Activated naive CD4-positive, alpha-beta T cell treated with anti-CD3 and anti-CD28 coated beads, Interleukin-2, amount 50 U/mL, for 24 hours (primary cell): ENCODE measurements around the gene NLRP8.
"Not testable (repeated sequence)": the region's sequence is repeated elsewhere in the genome, so short reads cannot be mapped to it uniquely, and the experiment has no call there.

Experiments used
- H3K27ac Mint-ChIP-seq: one replicate; pipeline ENCODE4 v1.8.0; 2021; ENCODE audit warnings: mild to moderate bottlenecking, mixed read lengths
- H3K27me3 Mint-ChIP-seq: one replicate; pipeline ENCODE4 v1.8.0; 2021; ENCODE audit warnings: mixed read lengths
- H3K36me3 Mint-ChIP-seq: one replicate; pipeline ENCODE4 v1.8.0; 2021; ENCODE audit warnings: mixed read lengths
- H3K4me1 Mint-ChIP-seq: one replicate; pipeline ENCODE4 v1.8.0; 2021; ENCODE audit warnings: mixed read lengths
- H3K4me3 Mint-ChIP-seq: one replicate; pipeline ENCODE4 v1.8.0; 2021; ENCODE audit warnings: mild to moderate bottlenecking, mixed read lengths
- H3K9me3 Mint-ChIP-seq: one replicate; pipeline ENCODE4 v1.8.0; 2021; ENCODE audit warnings: mixed read lengths

Gene NLRP8

GRCh38 chr19:55940306-55940705 lies 7.3 kb upstream of the NLRP8 start:
- no peaks in the 10 kb centered on the region for H3K27me3 Mint-ChIP-seq
- H3K4me1 Mint-ChIP-seq, result no peaks in the 10 kb centered on the region
- H3K9me3 Mint-ChIP-seq, result peaks cover 5% of the 10 kb centered on the region

GRCh38 chr19:55950566-55950965 lies 2.9 kb downstream of the NLRP8 start:
- not testable (repeated sequence) for H3K27ac Mint-ChIP-seq

More at GRCh38 chr19:55940306-55940705, 7.3 kb upstream of the NLRP8 start:
- Mint-ChIP-seq H3K4me3 (no peak overlapping the region), H3K36me3 (no peaks in the 10 kb centered on the region), H3K27ac (no peak overlapping the region)

GRCh38 chr19:55956431-55956830 lies 8.8 kb downstream of the NLRP8 start:
- no peak overlapping the region for H3K27ac Mint-ChIP-seq

More at GRCh38 chr19:55950566-55950965, 2.9 kb downstream of the NLRP8 start:
- not testable (repeated sequence) for H3K9me3 Mint-ChIP-seq, H3K36me3 Mint-ChIP-seq, H3K4me3 Mint-ChIP-seq, H3K27me3 Mint-ChIP-seq, H3K4me1 Mint-ChIP-seq

GRCh38 chr19:55958356-55958755 lies 10.7 kb downstream of the NLRP8 start:
- H3K36me3 Mint-ChIP-seq, result no peaks in the 10 kb centered on the region
- no peak overlapping the region for H3K27ac Mint-ChIP-seq
- H3K4me3 Mint-ChIP-seq, result no peak overlapping the region
- no peaks in the 10 kb centered on the region for H3K4me1 Mint-ChIP-seq
- H3K9me3 Mint-ChIP-seq, result no peaks in the 10 kb centered on the region
- H3K27me3 Mint-ChIP-seq, result no peaks in the 10 kb centered on the region

More at GRCh38 chr19:55956431-55956830, 8.8 kb downstream of the NLRP8 start:
- Mint-ChIP-seq H3K36me3 (no peaks in the 10 kb centered on the region), H3K27me3 (no peaks in the 10 kb centered on the region), H3K4me3 (no peak overlapping the region), H3K4me1 (no peaks in the 10 kb centered on the region), H3K9me3 (no peaks in the 10 kb centered on the region)

GRCh38 chr19:55959996-55960675 lies 12.5 kb downstream of the NLRP8 start:
- no peaks in the 10 kb centered on the region for H3K36me3 Mint-ChIP-seq
- H3K27ac Mint-ChIP-seq, result no peak overlapping the region
- no peaks in the 10 kb centered on the region for H3K9me3 Mint-ChIP-seq
- H3K4me1 Mint-ChIP-seq, result no peaks in the 10 kb centered on the region
- H3K27me3 Mint-ChIP-seq, result no peaks in the 10 kb centered on the region
- no peak overlapping the region for H3K4me3 Mint-ChIP-seq

GRCh38 chr19:55962186-55962585 lies 14.6 kb downstream of the NLRP8 start:
- Mint-ChIP-seq H3K4me3 (no peak overlapping the region), H3K9me3 (no peaks in the 10 kb centered on the region), H3K27me3 (no peaks in the 10 kb centered on the region)

GRCh38 chr19:55973982-55974381 lies 26.4 kb downstream of the NLRP8 start:
- no peaks in the 10 kb centered on the region for H3K36me3 Mint-ChIP-seq
- peaks cover 9% of the 10 kb centered on the region for H3K9me3 Mint-ChIP-seq
- peaks cover 8% of the 10 kb centered on the region for H3K27me3 Mint-ChIP-seq
- H3K4me1 Mint-ChIP-seq, result no peaks in the 10 kb centered on the region
- H3K27ac Mint-ChIP-seq, result no peak overlapping the region
- H3K4me3 Mint-ChIP-seq, result no peak overlapping the region

More at GRCh38 chr19:55962186-55962585, 14.6 kb downstream of the NLRP8 start:
- no peaks in the 10 kb centered on the region for H3K4me1 Mint-ChIP-seq
- no peak overlapping the region for H3K27ac Mint-ChIP-seq
- no peaks in the 10 kb centered on the region for H3K36me3 Mint-ChIP-seq

- H3K27ac Mint-ChIP-seq, result no peak overlapping the region
- no peaks in the 10 kb centered on the region for H3K27me3 Mint-ChIP-seq
- no peaks in the 10 kb centered on the region for H3K36me3 Mint-ChIP-seq
- H3K9me3 Mint-ChIP-seq, result peaks cover 9% of the 10 kb centered on the region
- no peaks in the 10 kb centered on the region for H3K4me1 Mint-ChIP-seq
- H3K4me3 Mint-ChIP-seq, result no peak overlapping the region
Observed at GRCh38 chr19:55980415-55980814, 32.8 kb downstream of the NLRP8 start.

GRCh38 chr19:55985254-55985653 lies 37.6 kb downstream of the NLRP8 start:
- H3K4me3 Mint-ChIP-seq, result no peak overlapping the region
- no peaks in the 10 kb centered on the region for H3K27me3 Mint-ChIP-seq
- H3K36me3 Mint-ChIP-seq, result no peaks in the 10 kb centered on the region
- H3K9me3 Mint-ChIP-seq, result no peaks in the 10 kb centered on the region
- H3K4me1 Mint-ChIP-seq, result no peaks in the 10 kb centered on the region
- no peak overlapping the region for H3K27ac Mint-ChIP-seq

- no peaks in the 10 kb centered on the region for H3K4me1 Mint-ChIP-seq
- no peaks in the 10 kb centered on the region for H3K27me3 Mint-ChIP-seq
- H3K4me3 Mint-ChIP-seq, result no peak within 1 kb of the TSS
- H3K36me3 Mint-ChIP-seq, result no peaks in the 10 kb centered on the region
- no peaks in the 10 kb centered on the region for H3K9me3 Mint-ChIP-seq
- H3K27ac Mint-ChIP-seq, result no peak within 1 kb of the TSS
Observed at GRCh38 chr19:55986487-55986886, 38.9 kb downstream of the NLRP8 start, which contains the start of gene NLRP5. TSS of gene NLRP5 (plus strand) at chr19:55986775.

GRCh38 chr19:55990831-55991230 lies 43.2 kb downstream of the NLRP8 start:
- Mint-ChIP-seq H3K4me3 (no peak overlapping the region), H3K9me3 (peaks cover 12% of the 10 kb centered on the region), H3K27me3 (no peaks in the 10 kb centered on the region), H3K27ac (no peak overlapping the region), H3K36me3 (peaks cover 2% of the 10 kb centered on the region), H3K4me1 (no peaks in the 10 kb centered on the region)

- Mint-ChIP-seq H3K27ac (no peak overlapping the region), H3K4me3 (no peak overlapping the region), H3K4me1 (no peaks in the 10 kb centered on the region), H3K9me3 (peaks cover 12% of the 10 kb centered on the region), H3K27me3 (no peaks in the 10 kb centered on the region), H3K36me3 (peaks cover 2% of the 10 kb centered on the region)
Observed at GRCh38 chr19:55993492-55993891, 45.9 kb downstream of the NLRP8 start.

- Mint-ChIP-seq H3K9me3 (no peaks in the 10 kb centered on the region), H3K4me3 (no peak overlapping the region)
Observed at GRCh38 chr19:56014765-56015164, 67.1 kb downstream of the NLRP8 start.

GRCh38 chr19:56015756-56016155 lies 68.1 kb downstream of the NLRP8 start:
- Mint-ChIP-seq H3K9me3 (no peaks in the 10 kb centered on the region), H3K27me3 (no peaks in the 10 kb centered on the region), H3K4me1 (no peaks in the 10 kb centered on the region), H3K4me3 (no peak overlapping the region), H3K36me3 (no peaks in the 10 kb centered on the region), H3K27ac (no peak overlapping the region)

More at GRCh38 chr19:56014765-56015164, 67.1 kb downstream of the NLRP8 start:
- Mint-ChIP-seq H3K36me3 (no peaks in the 10 kb centered on the region), H3K4me1 (no peaks in the 10 kb centered on the region), H3K27me3 (no peaks in the 10 kb centered on the region), H3K27ac (no peak overlapping the region)

- not testable (repeated sequence) for H3K4me1 Mint-ChIP-seq, H3K4me3 Mint-ChIP-seq, H3K27me3 Mint-ChIP-seq, H3K9me3 Mint-ChIP-seq, H3K27ac Mint-ChIP-seq, H3K36me3 Mint-ChIP-seq
Observed at GRCh38 chr19:56019325-56019724, 71.7 kb downstream of the NLRP8 start.

- not testable (repeated sequence) for H3K27me3 Mint-ChIP-seq, H3K4me1 Mint-ChIP-seq, H3K4me3 Mint-ChIP-seq, H3K27ac Mint-ChIP-seq, H3K9me3 Mint-ChIP-seq, H3K36me3 Mint-ChIP-seq
Observed at GRCh38 chr19:56020355-56020975, 72.8 kb downstream of the NLRP8 start.
